Neural cell (in vitro differentiated cells): Measurements from ENCODE around the gene LSM4. TPM values are rescaled to one million over a fixed set of nuclear protein-coding genes. Genes with fewer than 3 reads are reported as not detected.
A peak's percentile ranks its signal among the peaks of the same experiment; 100 is the strongest.

ENCODE experiments used
- H2AFZ ChIP-seq: fragments of 200-600, 300-800 bp; sonication (generic), shearing (Covaris generic); 2 replicates; pipeline ENCODE4 v1.6.0; 2014; ENCODE audit warnings: low read depth, mild to moderate bottlenecking, antibody characterized with exemption, low read length, moderate library complexity
- H3F3A ChIP-seq: fragments of 200-600 bp; shearing (Covaris generic); 2 replicates; pipeline ENCODE4 v1.6.1; 2016; ENCODE audit warnings: mild to moderate bottlenecking, moderate library complexity, mixed read lengths, antibody characterized with exemption, low read length; ENCODE audit not compliant: insufficient read depth, poor library complexity, severe bottlenecking
- H3K27ac ChIP-seq: fragments of 200-600, 300-800 bp; sonication (generic), shearing (Covaris generic); 2 replicates; pipeline ENCODE4 v1.5.1; 2014; ENCODE audit warnings: mild to moderate bottlenecking, low read length, moderate library complexity
- H3K27me3 ChIP-seq: fragments of 300-800, 200-600 bp; sonication (generic), shearing (Covaris generic); 2 replicates; pipeline ENCODE4 v1.6.0; 2014; ENCODE audit warnings: mild to moderate bottlenecking, low read depth, low read length, moderate library complexity; ENCODE audit not compliant: insufficient read depth
- H3K36me3 ChIP-seq: fragments of 300-800, 200-600 bp; sonication (generic), shearing (Covaris generic); 2 replicates; pipeline ENCODE4 v1.5.1; 2014; ENCODE audit warnings: mild to moderate bottlenecking, antibody characterized with exemption, low read length, moderate library complexity; ENCODE audit not compliant: insufficient read depth
- H3K4me2 ChIP-seq: fragments of 300-800, 200-600 bp; sonication (generic), shearing (Covaris generic); 2 replicates; pipeline ENCODE4 v1.6.0; 2014; ENCODE audit warnings: mild to moderate bottlenecking, low read length
- H3K4me3 ChIP-seq: fragments of 300-800, 200-600 bp; sonication (generic), shearing (Covaris generic); 2 replicates; pipeline ENCODE4 v1.5.1; 2014; ENCODE audit warnings: mild to moderate bottlenecking, low read length, moderate library complexity
- H3K79me2 ChIP-seq: fragments of 200-600 bp; shearing (Covaris generic); replicated peaks from 2 replicates; pipeline ENCODE4 v1.6.0; 2014; ENCODE audit warnings: mild to moderate bottlenecking, low read length, moderate library complexity; ENCODE audit not compliant: insufficient read depth
- H3K9ac ChIP-seq: fragments of 300-800, 200-600 bp; sonication (generic), shearing (Covaris generic); 2 replicates; pipeline ENCODE4 v1.6.1; 2016; ENCODE audit warnings: mild to moderate bottlenecking, low read length, mixed read lengths
- H3K9me2 ChIP-seq: fragments of 200-600 bp; shearing (Covaris generic); 2 replicates; pipeline ENCODE4 v1.6.1; 2016; ENCODE audit warnings: mild to moderate bottlenecking, low read length, mixed read lengths; ENCODE audit not compliant: insufficient read depth
- H3K9me3 ChIP-seq: fragments of 200-600, 300-800 bp; sonication (generic), shearing (Covaris generic); 2 replicates; pipeline ENCODE4 v1.6.1; 2016; ENCODE audit warnings: mild to moderate bottlenecking, mixed run types, low read length, moderate library complexity, mixed read lengths
- H4K20me1 ChIP-seq: fragments of 200-600 bp; shearing (Covaris generic); 2 replicates; pipeline ENCODE4 v1.6.1; 2016; ENCODE audit warnings: mild to moderate bottlenecking, mixed run types; ENCODE audit not compliant: insufficient read depth
- CTCF ChIP-seq: fragments of 450-650 bp; IDR thresholded peaks from 2 replicates; pipeline ENCODE4 v1.5.1; 2014; ENCODE audit warnings: antibody characterized with exemption, mild to moderate bottlenecking, moderate library complexity; ENCODE audit not compliant: poor library complexity, severe bottlenecking
- EP300 ChIP-seq: fragments of 450-650 bp; conservative IDR thresholded peaks from 2 replicates; pipeline ENCODE4 v1.6.1; 2014; ENCODE audit warnings: antibody characterized with exemption, mild to moderate bottlenecking, moderate library complexity; ENCODE audit not compliant: poor library complexity, severe bottlenecking
- EZH2 ChIP-seq: fragments of 200-600, 300-800 bp; shearing (Covaris generic), sonication (generic); IDR thresholded peaks from 2 replicates; pipeline ENCODE4 v1.6.1; 2014; ENCODE audit warnings: antibody characterized with exemption, low read length, borderline replicate concordance, mild to moderate bottlenecking; ENCODE audit not compliant: insufficient read depth, poor library complexity, severe bottlenecking
- MXI1 ChIP-seq: fragments of 450-650 bp; conservative IDR thresholded peaks from 2 replicates; pipeline ENCODE4 v1.6.1; 2014; ENCODE audit warnings: antibody characterized with exemption, mild to moderate bottlenecking; ENCODE audit not compliant: poor library complexity, severe bottlenecking
- POLR2AphosphoS5 ChIP-seq: IDR thresholded peaks from 2 replicates; pipeline ENCODE4 v1.6.1; 2012
- RAD21 ChIP-seq: fragments of 450-650 bp; conservative IDR thresholded peaks from 2 replicates; pipeline ENCODE4 v1.6.1; 2014; ENCODE audit warnings: antibody characterized with exemption, mild to moderate bottlenecking, moderate library complexity
- REST ChIP-seq: IDR thresholded peaks from 2 replicates; pipeline ENCODE4 v1.6.1; 2012; ENCODE audit warnings: borderline replicate concordance
- SMC3 ChIP-seq: fragments of 450-650 bp; conservative IDR thresholded peaks from 2 replicates; pipeline ENCODE4 v1.6.1; 2014; ENCODE audit warnings: antibody characterized with exemption, mild to moderate bottlenecking, moderate library complexity; ENCODE audit not compliant: poor library complexity
- TAF1 ChIP-seq: IDR thresholded peaks from 2 replicates; pipeline ENCODE4 v1.6.1; 2012; ENCODE audit warnings: low read depth
- polyA plus RNA-seq: library from polyadenylated mRNA; depleted of rRNA; stranded (reverse); fragments of >200 nt; gene quantifications from 2 replicates; pipeline ENCODE4 v1.2.3, GENCODE V29; 2014

The LSM4 gene
- polyA plus RNA-seq, 1 donor from 2014 or later = 382 TPM

GRCh38 chr19:18330868-18331267 lies 8.0 kb upstream of the LSM4 start:
- Histone ChIP-seq H3K27ac (no peak overlapping the region), H3K4me3 (no peak overlapping the region), H3K9me3 (no peaks in the 10 kb centered on the region), H3K36me3 (no peaks in the 10 kb centered on the region), H3K9me2 (no peaks in the 10 kb centered on the region), H3K9ac (no peak overlapping the region), H4K20me1 (no peaks in the 10 kb centered on the region), H3K27me3 (no peaks in the 10 kb centered on the region), H2AFZ (no peak overlapping the region), H3F3A (no peaks in the 10 kb centered on the region), H3K4me2 (no peak overlapping the region), H3K79me2 (no peaks in the 10 kb centered on the region)
- TF ChIP-seq MXI1 = no peak
- no peak for TF ChIP-seq CTCF
- TF ChIP-seq SMC3 = no peak
- no peak for TF ChIP-seq EP300
- TF ChIP-seq RAD21 = no peak
- no peak for TF ChIP-seq TAF1
- no peak for TF ChIP-seq EZH2
- no peak for TF ChIP-seq REST
- TF ChIP-seq POLR2AphosphoS5 = no peak

GRCh38 chr19:18329035-18329376 lies 6.1 kb upstream of the LSM4 start:
- H4K20me1 ChIP-seq = no peaks in the 10 kb centered on the region
- H3K36me3 ChIP-seq = no peaks in the 10 kb centered on the region
- no peaks in the 10 kb centered on the region for H3K9me2 ChIP-seq
- no peaks in the 10 kb centered on the region for H3K27me3 ChIP-seq
- TF ChIP-seq TAF1 (no peak), MXI1 (no peak), REST (no peak), CTCF (no peak), RAD21 (no peak), EP300 (no peak), SMC3 (no peak)
- peak overlapping the region; percentile 18 for H3K27ac ChIP-seq
- H3K9me3 ChIP-seq = no peaks in the 10 kb centered on the region
- H3K4me2 ChIP-seq = peak overlapping the region; percentile 16
- no peak overlapping the region for H3K9ac ChIP-seq
- no peak overlapping the region for H2AFZ ChIP-seq
- no peaks in the 10 kb centered on the region for H3K79me2 ChIP-seq
- H3F3A ChIP-seq = no peaks in the 10 kb centered on the region
- H3K4me3 ChIP-seq = peak overlapping the region; percentile 60
